Ishikawa (cell line): Measurements from ENCODE around the gene CD47.

Source experiments
- CREB1 ChIP-seq: IDR thresholded peaks from 2 replicates; pipeline ENCODE4 v1.6.1; 2012; ENCODE audit warnings: low read depth
- EGR1 ChIP-seq: IDR thresholded peaks from 2 replicates; pipeline ENCODE4 v1.6.1; 2012
- EP300 ChIP-seq: IDR thresholded peaks from 2 replicates; pipeline ENCODE4 v1.6.1; 2012; ENCODE audit warnings: borderline replicate concordance
- FOXM1 ChIP-seq: IDR thresholded peaks from 2 replicates; pipeline ENCODE4 v1.6.1; 2012; ENCODE audit warnings: low read depth, borderline replicate concordance
- MAX ChIP-seq: IDR thresholded peaks from 2 replicates; pipeline ENCODE4 v1.6.1; 2012
- RAD21 ChIP-seq: IDR thresholded peaks from 2 replicates; pipeline ENCODE4 v1.6.1; 2012; ENCODE audit warnings: low read depth
- REST ChIP-seq: IDR thresholded peaks from 2 replicates; pipeline ENCODE4 v1.6.1; 2012; ENCODE audit warnings: low read depth, mild to moderate bottlenecking
- TAF1 ChIP-seq: IDR thresholded peaks from 2 replicates; pipeline ENCODE4 v1.6.1; 2012; ENCODE audit warnings: low read depth, mild to moderate bottlenecking
- USF1 ChIP-seq: IDR thresholded peaks from 2 replicates; pipeline ENCODE4 v1.6.1; 2012
- ZBTB7A ChIP-seq: IDR thresholded peaks from 2 replicates; pipeline ENCODE4 v1.6.1; 2012; ENCODE audit warnings: low read depth

DNA sequence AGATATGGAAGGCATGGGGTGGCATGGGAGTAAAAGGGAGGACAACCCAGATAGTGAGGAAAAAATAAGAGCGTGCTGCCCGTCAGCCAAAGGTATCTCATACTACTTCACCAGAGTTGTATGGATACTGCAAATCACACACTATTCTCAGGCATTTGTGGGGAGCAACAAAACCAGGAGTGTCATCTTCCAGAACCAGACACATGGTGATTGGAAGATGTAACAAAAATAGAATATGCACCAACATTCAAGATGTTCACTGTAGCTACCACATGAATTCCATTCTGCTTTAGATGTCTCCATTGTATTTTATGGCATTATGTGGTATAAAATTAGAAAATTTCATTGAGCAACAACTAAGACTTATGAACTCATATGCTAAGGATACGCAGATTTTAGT is 34.9 kb downstream of the CD47 start:
- TF ChIP-seq RAD21 (no peak), TAF1 (no peak), EP300 (no peak), USF1 (no peak), FOXM1 (no peak), EGR1 (no peak), MAX (no peak), CREB1 (no peak), REST (no peak), ZBTB7A (no peak)
